HCT116 (cell line): Measurements from ENCODE around the gene SERPINH1. TPM values are rescaled to one million over a fixed set of nuclear protein-coding genes. Genes with fewer than 3 reads are reported as not detected.

ENCODE experiments used
- ATAC-seq: fragments of 200-7000 bp; cut with Tn5 transposase; 2 replicates; pipeline ENCODE4 v1.9.1; 2020; ENCODE audit warnings: mild to moderate bottlenecking, moderate library complexity
- BruUV-seq: library from RNA; stranded (reverse); fragments of 400-500 nt; replicated peaks from 2 replicates; lab custom pipeline; 2021; lab: Mats Ljungman, UMichigan
- CTCF ChIA-PET: fragments of 300-600 bp; sonication (Branson Sonifier 250); formaldehyde crosslinking; loops from one replicate; lab custom pipeline; 2021; ENCODE audit warnings: antibody characterized with exemption; lab: Charles Lee
- POLR2A ChIA-PET: fragments of 300-600, 350-600 bp; sonication (Branson Sonifier 250); formaldehyde crosslinking; loops from one replicate; lab custom pipeline; 2021; ENCODE audit warnings: antibody characterized with exemption; lab: Charles Lee
- RAD21 ChIA-PET, 2 experiments: fragments of 300-600 bp; sonication (Branson Sonifier 250); formaldehyde crosslinking; loops; one replicate each; lab custom pipeline; 2023; ENCODE audit warnings: low total read pairs in 2 of 2; ENCODE audit not compliant: uncharacterized antibody in 2 of 2, unreplicated experiment in 2 of 2, low non-redundant PET in 1 of 2; lab: Charles Lee
- DNase-seq: peaks from one replicate; pipeline ENCODE4 v3.0.0-alpha.2; 2010; ENCODE audit warnings: low read depth, low spot score
- H2AFZ ChIP-seq: fragments of 200-600 bp; shearing (Covaris generic), sonication (generic); 2 replicates; pipeline ENCODE4 v1.6.1; 2017; ENCODE audit warnings: low read depth, mixed run types, mixed read lengths, antibody characterized with exemption, low read length; ENCODE audit not compliant: poor library complexity, severe bottlenecking
- H3K27ac ChIP-seq: 2 replicates; pipeline ENCODE4 v1.5.1; 2012; ENCODE audit warnings: low read depth, low read length
- H3K27me3 ChIP-seq: fragments of 200-600 bp; sonication (generic); 2 replicates; pipeline ENCODE4 v1.6.1; 2016; ENCODE audit warnings: mixed run types, low read length, mixed read lengths; ENCODE audit not compliant: insufficient read depth
- H3K36me3 ChIP-seq, 2 experiments: fragments of 200-500 bp in 1 of 2; fragments of 200-600 bp in 1 of 2; sonication (Bioruptor generic) in 1 of 2; sonication (generic) in 1 of 2; 2 replicates each; pipeline versions ENCODE4 v1.5.1 to v1.6.1; 2014 to 2016; ENCODE audit warnings: low read length in 2 of 2, inconsistent platforms in 1 of 2, mixed read lengths in 1 of 2, mixed run types in 1 of 2; ENCODE audit not compliant: insufficient read depth in 2 of 2, control insufficient read depth in 1 of 2
- H3K4me1 ChIP-seq, 2 experiments: fragments of 200-600 bp in 1 of 2; sonication (generic) in 1 of 2; 2 replicates each; pipeline versions ENCODE4 v1.5.1 to v1.6.1; 2012 to 2017; ENCODE audit warnings: low read length in 2 of 2, inconsistent platforms in 1 of 2, mild to moderate bottlenecking in 1 of 2, mixed read lengths in 1 of 2, mixed run types in 1 of 2, moderate library complexity in 1 of 2; ENCODE audit not compliant: insufficient read depth in 2 of 2, control insufficient read depth in 1 of 2
- H3K4me2 ChIP-seq: fragments of 200-600 bp; sonication (generic); 2 replicates; pipeline ENCODE4 v1.6.1; 2017; ENCODE audit warnings: mixed run types, low read length, mixed read lengths
- H3K4me3 ChIP-seq, 2 experiments: fragments of 200-600 bp in 1 of 2; sonication (generic) in 1 of 2; replicated peaks in 1 of 2; 2 replicates each; pipeline ENCODE4 v1.5.1; 2011 to 2016; ENCODE audit warnings: low read length in 2 of 2, control low read depth in 1 of 2, low read depth in 1 of 2, mild to moderate bottlenecking in 1 of 2, mixed read lengths in 1 of 2, mixed run types in 1 of 2
- H3K79me2 ChIP-seq: fragments of 200-600 bp; sonication (generic); 2 replicates; pipeline ENCODE4 v1.6.1; 2017; ENCODE audit warnings: mild to moderate bottlenecking, mixed run types, low read length, moderate library complexity, mixed read lengths; ENCODE audit not compliant: insufficient read depth
- H3K9ac ChIP-seq: fragments of 200-600 bp; sonication (generic); 2 replicates; pipeline ENCODE4 v1.6.1; 2016; ENCODE audit warnings: low read length, mixed read lengths
- H3K9me2 ChIP-seq: fragments of 200-600 bp; sonication (generic), shearing (Covaris generic); 2 replicates; pipeline ENCODE4 v1.6.1; 2017; ENCODE audit warnings: mixed run types, mild to moderate bottlenecking, moderate library complexity; ENCODE audit not compliant: insufficient read depth
- H3K9me3 ChIP-seq, 2 experiments: fragments of 200-500 bp in 1 of 2; fragments of 200-600 bp in 1 of 2; sonication (Bioruptor generic) in 1 of 2; sonication (generic) in 1 of 2; 2 replicates each; pipeline ENCODE4 v1.6.1; 2014 to 2017; ENCODE audit warnings: low read length in 2 of 2, mixed read lengths in 2 of 2, inconsistent platforms in 1 of 2, low read depth in 1 of 2, mild to moderate bottlenecking in 1 of 2, mixed run types in 1 of 2, moderate library complexity in 1 of 2; ENCODE audit not compliant: control insufficient read depth in 1 of 2, insufficient read depth in 1 of 2
- H4K20me1 ChIP-seq: fragments of 200-600 bp; sonication (generic), shearing (Covaris generic); 2 replicates; pipeline ENCODE4 v1.6.1; 2017; ENCODE audit warnings: mixed run types, mild to moderate bottlenecking, moderate library complexity; ENCODE audit not compliant: insufficient read depth
- ATF3 ChIP-seq: IDR thresholded peaks from 2 replicates; pipeline ENCODE4 v1.6.1; 2012
- CBX3 ChIP-seq: IDR thresholded peaks from 2 replicates; pipeline ENCODE4 v1.6.1; 2012; ENCODE audit warnings: low read depth
- CEBPB ChIP-seq: IDR thresholded peaks from 2 replicates; pipeline ENCODE4 v1.6.1; 2012; ENCODE audit warnings: low read depth
- CTCF ChIP-seq, 3 experiments: fragments of 200-600 bp in 1 of 3; sonication (generic) in 1 of 3; IDR thresholded peaks in 2 of 3; conservative IDR thresholded peaks in 1 of 3; 2 replicates each; pipeline ENCODE4 v1.5.1; 2012 to 2017; ENCODE audit warnings: low read depth in 2 of 3, low read length in 2 of 3, antibody characterized with exemption in 1 of 3, borderline replicate concordance in 1 of 3, control low read depth in 1 of 3, mild to moderate bottlenecking in 1 of 3, mixed read lengths in 1 of 3, mixed run types in 1 of 3, moderate library complexity in 1 of 3; ENCODE audit not compliant: insufficient read depth in 1 of 3
- EZH2 ChIP-seq: fragments of 200-600 bp; sonication (generic); IDR thresholded peaks from 2 replicates; pipeline ENCODE4 v1.6.1; 2017; ENCODE audit warnings: antibody characterized with exemption, mixed run types
- JUND ChIP-seq: IDR thresholded peaks from 2 replicates; pipeline ENCODE4 v1.6.1; 2012
- MAX ChIP-seq: IDR thresholded peaks from 2 replicates; pipeline ENCODE4 v1.6.1; 2012
- POLR2A ChIP-seq: IDR thresholded peaks from 2 replicates; pipeline ENCODE4 v1.7.0; 2011; ENCODE audit warnings: borderline replicate concordance; ENCODE audit not compliant: insufficient read depth, insufficient read length; ENCODE audit errors: extremely low read depth
- RAD21 ChIP-seq: IDR thresholded peaks from 2 replicates; pipeline ENCODE4 v1.6.1; 2012; ENCODE audit warnings: low read depth, mild to moderate bottlenecking
- REST ChIP-seq: IDR thresholded peaks from 2 replicates; pipeline ENCODE4 v1.6.1; 2012; ENCODE audit warnings: low read depth
- SP1 ChIP-seq: IDR thresholded peaks from 2 replicates; pipeline ENCODE4 v1.6.1; 2012; ENCODE audit warnings: low read depth
- SRF ChIP-seq: IDR thresholded peaks from 2 replicates; pipeline ENCODE4 v1.6.1; 2012; ENCODE audit warnings: low read depth
- TCF7L2 ChIP-seq: IDR thresholded peaks from 2 replicates; pipeline ENCODE4 v1.7.0; 2011; ENCODE audit warnings: borderline replicate concordance, inconsistent platforms; ENCODE audit not compliant: insufficient read depth, insufficient read length; ENCODE audit errors: extremely low read depth
- YY1 ChIP-seq: IDR thresholded peaks from 2 replicates; pipeline ENCODE4 v1.6.1; 2011; ENCODE audit warnings: low read length, low read depth, moderate library complexity, mild to moderate bottlenecking; ENCODE audit not compliant: insufficient replicate concordance; ENCODE audit errors: extremely low read depth
- ZFX ChIP-seq: fragments of 450-650 bp; IDR thresholded peaks from 2 replicates; pipeline ENCODE4 v1.6.1; 2017
- ZNF274 ChIP-seq: fragments of 200-500 bp; sonication (Bioruptor generic); IDR thresholded peaks from 2 replicates; pipeline ENCODE4 v1.6.1; 2014; ENCODE audit warnings: mild to moderate bottlenecking, low read depth, low read length, inconsistent platforms
- intact Hi-C: fragments of 100-400 bp; cut with micrococcal nuclease; formaldehyde crosslinking; loops from 2 replicates; pipeline ENCODE4 v1.10.0; 2022
- total RNA-seq: library from RNA; stranded (reverse); gene quantifications from one replicate; pipeline ENCODE4 v1.2.1, GENCODE V29; 2021; ENCODE audit not compliant: unreplicated experiment

Gene SERPINH1
- total RNA-seq, 1 experiment from 2014 or later, result 84.9 TPM

GRCh38 chr11:75520688-75521087, 41.4 kb upstream of the SERPINH1 start:
- ChIA-PET POLR2A (no interaction called here), RAD21 (no interaction called here), CTCF (interaction anchor here (1.4 to 1.6 kb wide), 2 partner anchors 11 to 76 kb away, joined by 3 to 4 read pairs; no protein-coding TSS in a partner anchor)
- H3K27ac ChIP-seq, result no peak overlapping the region
- H3K79me2 ChIP-seq, result no peaks in the 10 kb centered on the region
- ATAC-seq, result no peak
- no peaks in the 10 kb centered on the region for H3K9me2 ChIP-seq
- BruUV-seq, result no TSS peak
- no peaks in the 10 kb centered on the region for H4K20me1 ChIP-seq
- H3K36me3 ChIP-seq, result no peaks in the 10 kb centered on the region
- H3K4me2 ChIP-seq, result no peak overlapping the region
- DNase-seq, result no peak
- H2AFZ ChIP-seq, result no peak overlapping the region
- TF ChIP-seq POLR2A, result no peak
- no peak for TF ChIP-seq CEBPB
- TF ChIP-seq ATF3, result no peak
- no peak for TF ChIP-seq ZNF274
- no peak for TF ChIP-seq RAD21
- no peak for TF ChIP-seq ZFX
- no peak for TF ChIP-seq YY1
- TF ChIP-seq CBX3, result no peak
- no peak for TF ChIP-seq REST
- no peak for TF ChIP-seq CTCF (IDR thresholded peaks at IDR 0.05 in 2 of 3, conservative IDR thresholded peaks at IDR 0.05 in 1 of 3; ENCODE audit: borderline replicate concordance in 1 of 3, insufficient read depth in 1 of 3, low read depth in 2 of 3, low read length in 2 of 3)
- no peak for TF ChIP-seq TCF7L2
- TF ChIP-seq MAX, result no peak
- no peak for TF ChIP-seq SP1
- TF ChIP-seq EZH2, result no peak
- TF ChIP-seq JUND, result no peak
- TF ChIP-seq SRF, result no peak
- no peaks in the 10 kb centered on the region for H3K27me3 ChIP-seq
- H3K9ac ChIP-seq, result no peak overlapping the region
- no peaks in the 10 kb centered on the region for H3K9me3 ChIP-seq
- intact Hi-C loops, result no loop called here
- peaks cover 3 to 17% of the 10 kb centered on the region in 2 experiments; a peak in 2 of 4 replicates for H3K4me1 ChIP-seq
- H3K4me3 ChIP-seq, result no peak overlapping the region
